Colonic mucosa (tissue), 4 donors: ENCODE results near the gene MINDY3. TPM values are rescaled to one million over a fixed set of nuclear protein-coding genes. Genes with fewer than 3 reads are reported as not detected.
A peak's percentile ranks its signal among the peaks of the same experiment; 100 is the strongest.

ENCODE experiments used
- DNase-seq: peaks from one replicate; pipeline ENCODE4 v3.0.0-alpha.2; 2020
- H3K27ac ChIP-seq: fragments of 200-600 bp; one replicate; pipeline ENCODE4 v1.8.0; 2021
- H3K27me3 ChIP-seq: fragments of 200-600 bp; one replicate; pipeline ENCODE4 v1.8.0; 2021
- H3K36me3 ChIP-seq: fragments of 200-600 bp; one replicate; pipeline ENCODE4 v1.8.0; 2021
- H3K4me1 ChIP-seq: fragments of 200-600 bp; one replicate; pipeline ENCODE4 v1.8.0; 2021; ENCODE audit warnings: mild to moderate bottlenecking
- H3K4me3 ChIP-seq: fragments of 200-600 bp; one replicate; pipeline ENCODE4 v1.8.0; 2021
- H3K9ac ChIP-seq, 2 donors: one replicate each; pipeline ENCODE4 v1.7.0; 2013; ENCODE audit warnings: control low read depth in 2 of 2, low read depth in 2 of 2, low read length in 2 of 2
- H3K9me3 ChIP-seq: fragments of 200-600 bp; one replicate; pipeline ENCODE4 v1.8.0; 2021
- CTCF ChIP-seq: fragments of 200-600 bp; IDR thresholded peaks from one replicate; pipeline ENCODE4 v1.8.0; 2022; ENCODE audit warnings: antibody characterized with exemption, mild to moderate bottlenecking
- intact Hi-C: fragments of 100-400 bp; cut with DNase I; formaldehyde crosslinking; loops from one replicate; pipeline ENCODE4 v1.14.1; 2022
- total RNA-seq, 2 donors: library from RNA; stranded (reverse); fragmentation: NEBNext Ultra II Directional in 1 of 2; extraction: Animal tissue kit (Norgen Biotek cat#: 25700) in 1 of 2; gene quantifications; one replicate each; pipeline ENCODE4 v1.2.1, GENCODE V29; 2021
- donor health status: healthy.
- donor health status: DM: no; HTN: no; CAD: no.
- donor health status: DM: no; HTN: no; CAD: no.

MINDY3 gene
- total RNA-seq, 2 donors from 2014 or later: 23.0 to 25.6 TPM

GRCh38 chr10:15815242-15815885 is 44.9 kb downstream of the MINDY3 start:
- Histone ChIP-seq H3K36me3 (no peaks in the 10 kb centered on the region), H3K27me3 (no peaks in the 10 kb centered on the region), H3K9ac (no peak overlapping the region), H3K9me3 (no peaks in the 10 kb centered on the region), H3K4me3 (no peak overlapping the region), H3K4me1 (no peaks in the 10 kb centered on the region), H3K27ac (no peak overlapping the region)
- no peak for DNase-seq
- intact Hi-C loops: loop anchor here (5.0 kb wide), 1 partner anchor 383 kb away; no protein-coding TSS in a partner anchor
- no peak for TF ChIP-seq CTCF

- Histone ChIP-seq H3K27ac (no peak overlapping the region), H3K9me3 (no peaks in the 10 kb centered on the region), H3K36me3 (no peaks in the 10 kb centered on the region), H3K27me3 (no peaks in the 10 kb centered on the region), H3K4me1 (no peaks in the 10 kb centered on the region), H3K4me3 (no peak overlapping the region), H3K9ac (no peak overlapping the region)
- TF ChIP-seq CTCF: no peak
- intact Hi-C loops: no loop called here
- DNase-seq: no peak
These were observed 45.7 kb downstream of the MINDY3 start for GRCh38 chr10:15814565-15814964.

GRCh38 chr10:15813415-15813814 is 46.9 kb downstream of the MINDY3 start:
- Histone ChIP-seq H3K4me1 (no peaks in the 10 kb centered on the region), H3K4me3 (no peak overlapping the region), H3K27me3 (no peaks in the 10 kb centered on the region), H3K36me3 (no peaks in the 10 kb centered on the region), H3K9me3 (no peaks in the 10 kb centered on the region), H3K9ac (peak overlapping the region in 1 of 2 donors; percentile 24), H3K27ac (no peak overlapping the region)
- no peak for DNase-seq
- no peak for TF ChIP-seq CTCF
- intact Hi-C loops: no loop called here

- H3K27ac ChIP-seq: no peak overlapping the region
- no peaks in the 10 kb centered on the region for H3K4me1 ChIP-seq
- no peak overlapping the region for H3K4me3 ChIP-seq
- H3K9ac ChIP-seq: no peak overlapping the region
- no peaks in the 10 kb centered on the region for H3K27me3 ChIP-seq
- H3K36me3 ChIP-seq: no peaks in the 10 kb centered on the region
- no peak for TF ChIP-seq CTCF
- no peak for DNase-seq
- intact Hi-C loops: no loop called here
- no peaks in the 10 kb centered on the region for H3K9me3 ChIP-seq
These were observed 50.9 kb downstream of the MINDY3 start for GRCh38 chr10:15809450-15809849.

GRCh38 chr10:15808204-15808797 is 52.0 kb downstream of the MINDY3 start:
- Histone ChIP-seq H3K27me3 (no peaks in the 10 kb centered on the region), H3K9ac (no peak overlapping the region), H3K4me1 (no peaks in the 10 kb centered on the region), H3K4me3 (no peak overlapping the region), H3K27ac (peak overlapping the region; percentile 60), H3K9me3 (no peaks in the 10 kb centered on the region), H3K36me3 (no peaks in the 10 kb centered on the region)
- TF ChIP-seq CTCF: no peak
- intact Hi-C loops: no loop called here
- DNase-seq: no peak
